Neural cell (in vitro differentiated cells): ENCODE results near the gene CHCHD10. TPM values are rescaled to one million over a fixed set of nuclear protein-coding genes. Genes with fewer than 3 reads are reported as not detected.

Experiments used
- H2AFZ ChIP-seq: fragments of 200-600, 300-800 bp; sonication (generic), shearing (Covaris generic); 2 replicates; pipeline ENCODE4 v1.6.0; 2014; ENCODE audit warnings: low read depth, mild to moderate bottlenecking, antibody characterized with exemption, low read length, moderate library complexity
- H3F3A ChIP-seq: fragments of 200-600 bp; shearing (Covaris generic); 2 replicates; pipeline ENCODE4 v1.6.1; 2016; ENCODE audit warnings: mild to moderate bottlenecking, moderate library complexity, mixed read lengths, antibody characterized with exemption, low read length; ENCODE audit not compliant: insufficient read depth, poor library complexity, severe bottlenecking
- H3K27ac ChIP-seq: fragments of 200-600, 300-800 bp; sonication (generic), shearing (Covaris generic); 2 replicates; pipeline ENCODE4 v1.5.1; 2014; ENCODE audit warnings: mild to moderate bottlenecking, low read length, moderate library complexity
- H3K27me3 ChIP-seq: fragments of 300-800, 200-600 bp; sonication (generic), shearing (Covaris generic); 2 replicates; pipeline ENCODE4 v1.6.0; 2014; ENCODE audit warnings: mild to moderate bottlenecking, low read depth, low read length, moderate library complexity; ENCODE audit not compliant: insufficient read depth
- H3K36me3 ChIP-seq: fragments of 300-800, 200-600 bp; sonication (generic), shearing (Covaris generic); 2 replicates; pipeline ENCODE4 v1.5.1; 2014; ENCODE audit warnings: mild to moderate bottlenecking, antibody characterized with exemption, low read length, moderate library complexity; ENCODE audit not compliant: insufficient read depth
- H3K4me2 ChIP-seq: fragments of 300-800, 200-600 bp; sonication (generic), shearing (Covaris generic); 2 replicates; pipeline ENCODE4 v1.6.0; 2014; ENCODE audit warnings: mild to moderate bottlenecking, low read length
- H3K4me3 ChIP-seq: fragments of 300-800, 200-600 bp; sonication (generic), shearing (Covaris generic); 2 replicates; pipeline ENCODE4 v1.5.1; 2014; ENCODE audit warnings: mild to moderate bottlenecking, low read length, moderate library complexity
- H3K79me2 ChIP-seq: fragments of 200-600 bp; shearing (Covaris generic); replicated peaks from 2 replicates; pipeline ENCODE4 v1.6.0; 2014; ENCODE audit warnings: mild to moderate bottlenecking, low read length, moderate library complexity; ENCODE audit not compliant: insufficient read depth
- H3K9ac ChIP-seq: fragments of 300-800, 200-600 bp; sonication (generic), shearing (Covaris generic); 2 replicates; pipeline ENCODE4 v1.6.1; 2016; ENCODE audit warnings: mild to moderate bottlenecking, low read length, mixed read lengths
- H3K9me2 ChIP-seq: fragments of 200-600 bp; shearing (Covaris generic); 2 replicates; pipeline ENCODE4 v1.6.1; 2016; ENCODE audit warnings: mild to moderate bottlenecking, low read length, mixed read lengths; ENCODE audit not compliant: insufficient read depth
- H3K9me3 ChIP-seq: fragments of 200-600, 300-800 bp; sonication (generic), shearing (Covaris generic); 2 replicates; pipeline ENCODE4 v1.6.1; 2016; ENCODE audit warnings: mild to moderate bottlenecking, mixed run types, low read length, moderate library complexity, mixed read lengths
- H4K20me1 ChIP-seq: fragments of 200-600 bp; shearing (Covaris generic); 2 replicates; pipeline ENCODE4 v1.6.1; 2016; ENCODE audit warnings: mild to moderate bottlenecking, mixed run types; ENCODE audit not compliant: insufficient read depth
- EP300 ChIP-seq: fragments of 450-650 bp; conservative IDR thresholded peaks from 2 replicates; pipeline ENCODE4 v1.6.1; 2014; ENCODE audit warnings: antibody characterized with exemption, mild to moderate bottlenecking, moderate library complexity; ENCODE audit not compliant: poor library complexity, severe bottlenecking
- EZH2 ChIP-seq: fragments of 200-600, 300-800 bp; shearing (Covaris generic), sonication (generic); IDR thresholded peaks from 2 replicates; pipeline ENCODE4 v1.6.1; 2014; ENCODE audit warnings: antibody characterized with exemption, low read length, borderline replicate concordance, mild to moderate bottlenecking; ENCODE audit not compliant: insufficient read depth, poor library complexity, severe bottlenecking
- MXI1 ChIP-seq: fragments of 450-650 bp; conservative IDR thresholded peaks from 2 replicates; pipeline ENCODE4 v1.6.1; 2014; ENCODE audit warnings: antibody characterized with exemption, mild to moderate bottlenecking; ENCODE audit not compliant: poor library complexity, severe bottlenecking
- POLR2AphosphoS5 ChIP-seq: IDR thresholded peaks from 2 replicates; pipeline ENCODE4 v1.6.1; 2012
- RAD21 ChIP-seq: fragments of 450-650 bp; conservative IDR thresholded peaks from 2 replicates; pipeline ENCODE4 v1.6.1; 2014; ENCODE audit warnings: antibody characterized with exemption, mild to moderate bottlenecking, moderate library complexity
- SMC3 ChIP-seq: fragments of 450-650 bp; conservative IDR thresholded peaks from 2 replicates; pipeline ENCODE4 v1.6.1; 2014; ENCODE audit warnings: antibody characterized with exemption, mild to moderate bottlenecking, moderate library complexity; ENCODE audit not compliant: poor library complexity
- TAF1 ChIP-seq: IDR thresholded peaks from 2 replicates; pipeline ENCODE4 v1.6.1; 2012; ENCODE audit warnings: low read depth
- polyA plus RNA-seq: library from polyadenylated mRNA; depleted of rRNA; stranded (reverse); fragments of >200 nt; gene quantifications from 2 replicates; pipeline ENCODE4 v1.2.3, GENCODE V29; 2014
- TF ChIP-seq, protein P1 (sequence below): IDR thresholded peaks from 2 replicates; pipeline ENCODE4 v1.6.1; 2012; ENCODE audit warnings: borderline replicate concordance
- TF ChIP-seq, protein P2 (sequence below): fragments of 450-650 bp; IDR thresholded peaks from 2 replicates; pipeline ENCODE4 v1.5.1; 2014; ENCODE audit warnings: antibody characterized with exemption, mild to moderate bottlenecking, moderate library complexity; ENCODE audit not compliant: poor library complexity, severe bottlenecking

Gene CHCHD10
- polyA plus RNA-seq, 1 donor from 2014 or later: not detected

DNA sequence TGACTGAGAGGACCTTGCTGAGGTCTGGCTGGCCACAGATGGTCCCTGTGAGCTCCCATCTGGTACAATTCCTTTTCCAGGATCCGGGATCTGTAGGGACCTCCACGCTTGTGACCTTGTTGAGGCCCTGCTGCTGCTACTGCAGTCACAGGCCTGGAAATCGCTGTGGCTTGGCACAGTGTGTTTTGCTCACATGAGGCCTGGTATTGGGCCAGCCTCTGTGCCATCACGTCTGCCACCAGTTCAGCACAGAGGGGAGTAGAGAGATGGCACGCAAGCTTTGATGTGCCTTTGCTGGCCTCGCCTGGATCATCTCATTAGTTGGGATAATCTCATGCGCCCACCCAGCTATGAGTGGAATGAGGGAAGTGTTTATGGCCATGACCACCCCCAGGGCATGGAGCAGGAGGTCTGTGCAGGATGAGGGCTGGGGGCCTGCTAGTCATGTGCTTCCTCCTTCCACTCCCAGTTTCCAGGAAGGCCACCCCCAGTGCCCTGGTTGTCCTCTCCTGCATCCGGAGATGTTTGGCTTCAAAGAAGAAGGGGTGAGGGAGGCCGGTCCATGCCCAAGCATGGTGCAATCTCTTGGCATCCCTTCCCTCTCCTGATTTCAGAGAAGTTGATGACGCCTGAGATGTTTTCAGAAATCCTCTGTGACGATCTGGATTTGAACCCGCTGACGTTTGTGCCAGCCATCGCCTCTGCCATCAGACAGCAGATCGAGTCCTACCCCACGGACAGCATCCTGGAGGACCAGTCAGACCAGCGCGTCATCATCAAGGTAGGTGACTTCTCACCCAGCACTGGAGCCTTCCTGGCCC, 48.6 kb upstream of the CHCHD10 start:
- Histone ChIP-seq H3K9me2 (no peaks in the 10 kb centered on the region), H3K36me3 (peaks cover 13% of the 10 kb centered on the region), H3F3A (no peaks in the 10 kb centered on the region), H3K27me3 (no peaks in the 10 kb centered on the region), H3K4me3 (no peak overlapping the region), H3K9ac (no peak overlapping the region), H2AFZ (no peak overlapping the region), H4K20me1 (no peaks in the 10 kb centered on the region), H3K27ac (no peak overlapping the region), H3K79me2 (no peaks in the 10 kb centered on the region), H3K4me2 (no peak overlapping the region), H3K9me3 (no peaks in the 10 kb centered on the region)
- TF ChIP-seq, protein P1, sequence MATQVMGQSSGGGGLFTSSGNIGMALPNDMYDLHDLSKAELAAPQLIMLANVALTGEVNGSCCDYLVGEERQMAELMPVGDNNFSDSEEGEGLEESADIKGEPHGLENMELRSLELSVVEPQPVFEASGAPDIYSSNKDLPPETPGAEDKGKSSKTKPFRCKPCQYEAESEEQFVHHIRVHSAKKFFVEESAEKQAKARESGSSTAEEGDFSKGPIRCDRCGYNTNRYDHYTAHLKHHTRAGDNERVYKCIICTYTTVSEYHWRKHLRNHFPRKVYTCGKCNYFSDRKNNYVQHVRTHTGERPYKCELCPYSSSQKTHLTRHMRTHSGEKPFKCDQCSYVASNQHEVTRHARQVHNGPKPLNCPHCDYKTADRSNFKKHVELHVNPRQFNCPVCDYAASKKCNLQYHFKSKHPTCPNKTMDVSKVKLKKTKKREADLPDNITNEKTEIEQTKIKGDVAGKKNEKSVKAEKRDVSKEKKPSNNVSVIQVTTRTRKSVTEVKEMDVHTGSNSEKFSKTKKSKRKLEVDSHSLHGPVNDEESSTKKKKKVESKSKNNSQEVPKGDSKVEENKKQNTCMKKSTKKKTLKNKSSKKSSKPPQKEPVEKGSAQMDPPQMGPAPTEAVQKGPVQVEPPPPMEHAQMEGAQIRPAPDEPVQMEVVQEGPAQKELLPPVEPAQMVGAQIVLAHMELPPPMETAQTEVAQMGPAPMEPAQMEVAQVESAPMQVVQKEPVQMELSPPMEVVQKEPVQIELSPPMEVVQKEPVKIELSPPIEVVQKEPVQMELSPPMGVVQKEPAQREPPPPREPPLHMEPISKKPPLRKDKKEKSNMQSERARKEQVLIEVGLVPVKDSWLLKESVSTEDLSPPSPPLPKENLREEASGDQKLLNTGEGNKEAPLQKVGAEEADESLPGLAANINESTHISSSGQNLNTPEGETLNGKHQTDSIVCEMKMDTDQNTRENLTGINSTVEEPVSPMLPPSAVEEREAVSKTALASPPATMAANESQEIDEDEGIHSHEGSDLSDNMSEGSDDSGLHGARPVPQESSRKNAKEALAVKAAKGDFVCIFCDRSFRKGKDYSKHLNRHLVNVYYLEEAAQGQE: no peak
- TF ChIP-seq MXI1 (no peak), TAF1 (no peak), EP300 (no peak), RAD21 (no peak), SMC3 (no peak), EZH2 (no peak), POLR2AphosphoS5 (no peak)
- TF ChIP-seq, protein P2, sequence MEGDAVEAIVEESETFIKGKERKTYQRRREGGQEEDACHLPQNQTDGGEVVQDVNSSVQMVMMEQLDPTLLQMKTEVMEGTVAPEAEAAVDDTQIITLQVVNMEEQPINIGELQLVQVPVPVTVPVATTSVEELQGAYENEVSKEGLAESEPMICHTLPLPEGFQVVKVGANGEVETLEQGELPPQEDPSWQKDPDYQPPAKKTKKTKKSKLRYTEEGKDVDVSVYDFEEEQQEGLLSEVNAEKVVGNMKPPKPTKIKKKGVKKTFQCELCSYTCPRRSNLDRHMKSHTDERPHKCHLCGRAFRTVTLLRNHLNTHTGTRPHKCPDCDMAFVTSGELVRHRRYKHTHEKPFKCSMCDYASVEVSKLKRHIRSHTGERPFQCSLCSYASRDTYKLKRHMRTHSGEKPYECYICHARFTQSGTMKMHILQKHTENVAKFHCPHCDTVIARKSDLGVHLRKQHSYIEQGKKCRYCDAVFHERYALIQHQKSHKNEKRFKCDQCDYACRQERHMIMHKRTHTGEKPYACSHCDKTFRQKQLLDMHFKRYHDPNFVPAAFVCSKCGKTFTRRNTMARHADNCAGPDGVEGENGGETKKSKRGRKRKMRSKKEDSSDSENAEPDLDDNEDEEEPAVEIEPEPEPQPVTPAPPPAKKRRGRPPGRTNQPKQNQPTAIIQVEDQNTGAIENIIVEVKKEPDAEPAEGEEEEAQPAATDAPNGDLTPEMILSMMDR: no peak

DNA sequence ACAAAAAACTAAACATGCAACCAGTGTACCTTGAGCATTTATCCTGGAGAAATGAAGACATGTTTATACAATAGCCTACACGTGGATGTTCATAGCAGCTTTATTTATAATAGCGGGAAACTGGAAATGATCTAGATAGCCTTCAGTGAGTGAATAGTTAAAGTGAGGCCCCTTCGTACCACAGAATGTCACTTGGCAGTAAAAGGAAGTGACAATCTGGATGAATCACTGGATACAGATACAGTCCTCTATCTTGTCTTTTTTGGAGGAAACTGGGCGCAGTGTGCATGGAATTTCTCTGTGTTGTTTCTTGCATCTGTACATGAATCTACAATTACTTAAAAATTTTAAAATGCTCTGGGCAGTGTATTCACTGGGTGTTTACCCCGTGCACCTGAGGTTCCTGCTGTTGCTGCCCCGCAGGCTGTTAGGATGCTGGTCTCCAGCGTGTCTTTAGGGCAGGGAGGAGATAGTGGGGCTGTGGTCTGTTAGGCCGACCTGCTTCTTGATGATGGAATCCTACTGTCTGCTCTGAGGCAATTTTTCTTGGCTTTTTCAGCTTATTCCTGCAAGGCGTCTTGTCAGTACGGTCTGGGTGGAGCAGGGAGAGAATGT, 47.9 kb upstream of the CHCHD10 start:
- Histone ChIP-seq H3K27ac (no peak overlapping the region), H3K4me2 (no peak overlapping the region), H3K9me2 (no peaks in the 10 kb centered on the region), H3F3A (no peaks in the 10 kb centered on the region), H3K4me3 (no peak overlapping the region), H3K79me2 (no peaks in the 10 kb centered on the region), H3K36me3 (peaks cover 13% of the 10 kb centered on the region), H3K9ac (no peak overlapping the region), H2AFZ (no peak overlapping the region), H3K9me3 (no peaks in the 10 kb centered on the region), H3K27me3 (no peaks in the 10 kb centered on the region), H4K20me1 (no peaks in the 10 kb centered on the region)
- TF ChIP-seq, protein P2: no peak
- TF ChIP-seq, protein P1: no peak
- TF ChIP-seq EP300 (no peak), EZH2 (no peak), MXI1 (no peak), SMC3 (no peak), TAF1 (no peak), RAD21 (no peak), POLR2AphosphoS5 (no peak)
